DOHH2 (cell line): ENCODE data around the gene CACNA2D1.

ENCODE experiments used
- EZH2phosphoT487 ChIP-seq: fragments of 200-600 bp; sonication (generic); IDR thresholded peaks from 2 replicates; pipeline ENCODE4 v1.6.1; 2017; ENCODE audit warnings: borderline replicate concordance, mild to moderate bottlenecking, antibody characterized with exemption, low read length, moderate library complexity, mixed read lengths
- TF ChIP-seq, protein P1 (sequence below): fragments of 200-600 bp; sonication (generic); IDR thresholded peaks from one replicate; pipeline ENCODE4 v1.5.1; 2014; ENCODE audit warnings: antibody characterized with exemption, mild to moderate bottlenecking, low read depth, low read length; ENCODE audit not compliant: poor library complexity, severe bottlenecking

- TF ChIP-seq, protein P1, sequence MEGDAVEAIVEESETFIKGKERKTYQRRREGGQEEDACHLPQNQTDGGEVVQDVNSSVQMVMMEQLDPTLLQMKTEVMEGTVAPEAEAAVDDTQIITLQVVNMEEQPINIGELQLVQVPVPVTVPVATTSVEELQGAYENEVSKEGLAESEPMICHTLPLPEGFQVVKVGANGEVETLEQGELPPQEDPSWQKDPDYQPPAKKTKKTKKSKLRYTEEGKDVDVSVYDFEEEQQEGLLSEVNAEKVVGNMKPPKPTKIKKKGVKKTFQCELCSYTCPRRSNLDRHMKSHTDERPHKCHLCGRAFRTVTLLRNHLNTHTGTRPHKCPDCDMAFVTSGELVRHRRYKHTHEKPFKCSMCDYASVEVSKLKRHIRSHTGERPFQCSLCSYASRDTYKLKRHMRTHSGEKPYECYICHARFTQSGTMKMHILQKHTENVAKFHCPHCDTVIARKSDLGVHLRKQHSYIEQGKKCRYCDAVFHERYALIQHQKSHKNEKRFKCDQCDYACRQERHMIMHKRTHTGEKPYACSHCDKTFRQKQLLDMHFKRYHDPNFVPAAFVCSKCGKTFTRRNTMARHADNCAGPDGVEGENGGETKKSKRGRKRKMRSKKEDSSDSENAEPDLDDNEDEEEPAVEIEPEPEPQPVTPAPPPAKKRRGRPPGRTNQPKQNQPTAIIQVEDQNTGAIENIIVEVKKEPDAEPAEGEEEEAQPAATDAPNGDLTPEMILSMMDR, result no peak
- TF ChIP-seq EZH2phosphoT487, result no peak
Measured at GRCh38 chr7:82079527-82079926, 364.1 kb downstream of the CACNA2D1 start.
